OCI-LY3 (cell line): Measurements from ENCODE around the gene SHISA7.
A peak's percentile ranks its signal among the peaks of the same experiment; 100 is the strongest.
"Not testable (repeated sequence)": the region's sequence is repeated elsewhere in the genome, so short reads cannot be mapped to it uniquely, and the experiment has no call there.

Source experiments
- H2AFZ ChIP-seq: fragments of 200-600, 300-600 bp; shearing (Covaris generic); 2 replicates; pipeline ENCODE4 v1.6.0; 2014; ENCODE audit warnings: antibody characterized with exemption, low read depth, low read length
- H3K27ac ChIP-seq: fragments of 200-600, 300-600 bp; sonication (generic); 2 replicates; pipeline ENCODE4 v1.5.1; 2014; ENCODE audit warnings: mild to moderate bottlenecking, low read length, moderate library complexity, mixed read lengths
- H3K27me3 ChIP-seq: fragments of 200-600, 300-600 bp; sonication (generic); 2 replicates; pipeline ENCODE4 v1.6.1; 2014; ENCODE audit warnings: low read depth, low read length, mixed read lengths
- H3K36me3 ChIP-seq: fragments of 200-600, 300-600 bp; sonication (generic); replicated peaks from 2 replicates; pipeline ENCODE3; 2014; ENCODE audit warnings: low read depth, low read length, mixed read lengths
- H3K4me1 ChIP-seq: fragments of 300-600, 200-600 bp; sonication (generic); 2 replicates; pipeline ENCODE4 v1.6.1; 2014; ENCODE audit warnings: low read length, mixed read lengths
- H3K4me2 ChIP-seq: fragments of 200-600, 300-600 bp; sonication (generic); 2 replicates; pipeline ENCODE4 v1.6.1; 2014; ENCODE audit warnings: low read length, mixed read lengths
- H3K4me3 ChIP-seq: fragments of 300-600, 200-600 bp; sonication (generic); 2 replicates; pipeline ENCODE4 v1.5.1; 2014; ENCODE audit warnings: antibody characterized with exemption, mild to moderate bottlenecking, low read length, moderate library complexity
- H3K79me2 ChIP-seq: fragments of 300-600, 200-600 bp; shearing (Covaris generic); 2 replicates; pipeline ENCODE4 v1.6.1; 2014; ENCODE audit warnings: mild to moderate bottlenecking, low read length, mixed read lengths
- H3K9ac ChIP-seq: fragments of 300-600, 200-600 bp; shearing (Covaris generic); 2 replicates; pipeline ENCODE4 v1.6.0; 2014; ENCODE audit warnings: mild to moderate bottlenecking, low read length, moderate library complexity
- H3K9me3 ChIP-seq: fragments of 200-600, 300-600 bp; shearing (Covaris generic); 2 replicates; pipeline ENCODE4 v1.6.1; 2014; ENCODE audit warnings: low read length, mixed read lengths; ENCODE audit not compliant: insufficient read depth
- H4K20me1 ChIP-seq: fragments of 200-600, 300-600 bp; sonication (generic); 2 replicates; pipeline ENCODE4 v1.6.1; 2016; ENCODE audit warnings: low read length, mixed read lengths; ENCODE audit not compliant: insufficient read depth
- CTCF ChIP-seq: fragments of 200-600, 300-600 bp; sonication (generic); IDR thresholded peaks from 2 replicates; pipeline ENCODE4 v1.5.1; 2014; ENCODE audit warnings: antibody characterized with exemption, low read length, low read depth
- EZH2phosphoT487 ChIP-seq: fragments of 200-600 bp; shearing (Covaris generic); IDR thresholded peaks from 2 replicates; pipeline ENCODE4 v1.6.1; 2018; ENCODE audit warnings: antibody characterized with exemption, mixed run types, low read depth

Gene SHISA7

GRCh38 chr19:55419624-55420236 lies 23.4 kb downstream of the SHISA7 start:
- H4K20me1 ChIP-seq, result no peaks in the 10 kb centered on the region

GRCh38 chr19:55419103-55419502 lies 24.0 kb downstream of the SHISA7 start:
- Histone ChIP-seq H2AFZ (no peak overlapping the region), H3K79me2 (no peaks in the 10 kb centered on the region), H4K20me1 (no peaks in the 10 kb centered on the region), H3K27ac (no peak overlapping the region), H3K4me3 (no peak overlapping the region), H3K27me3 (peaks cover 15% of the 10 kb centered on the region), H3K9ac (no peak overlapping the region), H3K4me2 (no peak overlapping the region), H3K9me3 (no peaks in the 10 kb centered on the region), H3K4me1 (no peaks in the 10 kb centered on the region), H3K36me3 (no peaks in the 10 kb centered on the region)
- no peak for TF ChIP-seq EZH2phosphoT487
- no peak for TF ChIP-seq CTCF

More at GRCh38 chr19:55419624-55420236, 23.4 kb downstream of the SHISA7 start:
- TF ChIP-seq CTCF (no peak), EZH2phosphoT487 (no peak)
- Histone ChIP-seq H3K4me3 (no peak overlapping the region), H3K27ac (no peak overlapping the region), H3K27me3 (peaks cover 15% of the 10 kb centered on the region), H3K9ac (no peak overlapping the region), H2AFZ (no peak overlapping the region), H3K79me2 (no peaks in the 10 kb centered on the region), H3K36me3 (no peaks in the 10 kb centered on the region), H3K9me3 (no peaks in the 10 kb centered on the region), H3K4me2 (no peak overlapping the region), H3K4me1 (no peaks in the 10 kb centered on the region)

- Histone ChIP-seq H3K4me3 (no peak overlapping the region), H4K20me1 (no peaks in the 10 kb centered on the region), H3K27ac (no peak overlapping the region), H3K4me2 (no peak overlapping the region), H3K9ac (no peak overlapping the region), H3K4me1 (no peaks in the 10 kb centered on the region), H3K36me3 (no peaks in the 10 kb centered on the region), H2AFZ (no peak overlapping the region), H3K27me3 (peaks cover 15% of the 10 kb centered on the region), H3K9me3 (no peaks in the 10 kb centered on the region), H3K79me2 (no peaks in the 10 kb centered on the region)
- TF ChIP-seq EZH2phosphoT487 (no peak), CTCF (peak; percentile 91)
Observed at GRCh38 chr19:55418185-55418584, 24.9 kb downstream of the SHISA7 start.

- TF ChIP-seq CTCF (no peak), EZH2phosphoT487 (no peak)
- peaks cover 26% of the 10 kb centered on the region for H3K36me3 ChIP-seq
- peaks cover 15% of the 10 kb centered on the region for H4K20me1 ChIP-seq
- no peak overlapping the region for H3K4me3 ChIP-seq
- no peak overlapping the region for H3K27ac ChIP-seq
- no peak overlapping the region for H3K9ac ChIP-seq
- H3K79me2 ChIP-seq, result peaks cover 24% of the 10 kb centered on the region
- H3K27me3 ChIP-seq, result no peaks in the 10 kb centered on the region
- peaks cover 3% of the 10 kb centered on the region for H3K9me3 ChIP-seq
- no peak overlapping the region for H2AFZ ChIP-seq
- peaks cover 19% of the 10 kb centered on the region for H3K4me1 ChIP-seq
- H3K4me2 ChIP-seq, result no peak overlapping the region
Observed at GRCh38 chr19:55410168-55410567, 32.9 kb downstream of the SHISA7 start.

GRCh38 chr19:55409179-55409578 lies 33.9 kb downstream of the SHISA7 start:
- Histone ChIP-seq H3K79me2 (peaks cover 31% of the 10 kb centered on the region), H3K27ac (peak overlapping the region; percentile 87; the same call in 1 of the 2 replicates), H4K20me1 (peaks cover 21% of the 10 kb centered on the region), H3K4me1 (peaks cover 19% of the 10 kb centered on the region), H3K36me3 (peaks cover 31% of the 10 kb centered on the region)
- H3K9ac ChIP-seq, H3K27me3 ChIP-seq, H2AFZ ChIP-seq, H3K4me2 ChIP-seq, H3K9me3 ChIP-seq, H3K4me3 ChIP-seq: not testable (repeated sequence)
